ENCODE results near the gene PCLAF.
"Not testable (repeated sequence)": the region's sequence is repeated elsewhere in the genome, so short reads cannot be mapped to it uniquely, and the experiment has no call there.

The PCLAF gene

GRCh38 chr15:64361259-64361658 lies 20.0 kb downstream of the PCLAF start:
- DNase-seq = no peak

GRCh38 chr15:64356710-64357040 lies 24.6 kb downstream of the PCLAF start:
- DNase-seq = no peak

GRCh38 chr15:64355944-64356709 lies 25.1 kb downstream of the PCLAF start, which contains the start of gene CSNK1G1:
TSS of gene CSNK1G1 (minus strand) at chr15:64356173. CDS start at chr15:64300499, 55,674 bp downstream.
- DNase-seq = peak; percentile 93

GRCh38 chr15:64355348-64355943 lies 25.8 kb downstream of the PCLAF start:
- DNase-seq = peak in 1 of 2 donors; percentile 9

- DNase-seq = no peak
These were observed 26.4 kb downstream of the PCLAF start for GRCh38 chr15:64354688-64355344.

- DNase-seq = no peak
These were observed 30.0 kb downstream of the PCLAF start for GRCh38 chr15:64351265-64351664.

GRCh38 chr15:64349375-64349774 lies 31.9 kb downstream of the PCLAF start:
- DNase-seq = no peak

GRCh38 chr15:64348455-64348854 lies 32.8 kb downstream of the PCLAF start:
- no peak for DNase-seq

GRCh38 chr15:64346242-64346641 lies 35.0 kb downstream of the PCLAF start:
- not testable (repeated sequence) for DNase-seq

GRCh38 chr15:64344651-64345294 lies 36.5 kb downstream of the PCLAF start:
- no peak for DNase-seq

- no peak for DNase-seq
These were observed 37.4 kb downstream of the PCLAF start for GRCh38 chr15:64343841-64344240.

GRCh38 chr15:64343222-64343621 lies 38.0 kb downstream of the PCLAF start:
- no peak for DNase-seq

GRCh38 chr15:64341961-64342360 lies 39.3 kb downstream of the PCLAF start:
- no peak for DNase-seq

GRCh38 chr15:64340355-64340754 lies 40.9 kb downstream of the PCLAF start:
- no peak for DNase-seq

GRCh38 chr15:64337761-64338160 lies 43.5 kb downstream of the PCLAF start:
- DNase-seq = no peak

- DNase-seq = peak; percentile 23 to 55
These were observed 47.0 kb downstream of the PCLAF start for GRCh38 chr15:64333986-64334929.

GRCh38 chr15:64333516-64333915 lies 47.7 kb downstream of the PCLAF start:
- no peak for DNase-seq

- DNase-seq = not testable (repeated sequence)
These were observed 49.6 kb downstream of the PCLAF start for GRCh38 chr15:64331668-64332067.

- not testable (repeated sequence) for DNase-seq
These were observed 54.3 kb downstream of the PCLAF start for GRCh38 chr15:64326975-64327374.

GRCh38 chr15:64326458-64326857 lies 54.8 kb downstream of the PCLAF start:
- DNase-seq = not testable (repeated sequence)

- no peak for DNase-seq
These were observed 56.9 kb downstream of the PCLAF start for GRCh38 chr15:64324165-64324877.

GRCh38 chr15:64315216-64315615 lies 66.0 kb downstream of the PCLAF start:
- DNase-seq = no peak

Measured in CD4-positive, alpha-beta T cell treated with Interleukin-1 beta for 1 hour (primary cell).